ENCODE measurements around the gene COL1A2.

The COL1A2 gene

DNA sequence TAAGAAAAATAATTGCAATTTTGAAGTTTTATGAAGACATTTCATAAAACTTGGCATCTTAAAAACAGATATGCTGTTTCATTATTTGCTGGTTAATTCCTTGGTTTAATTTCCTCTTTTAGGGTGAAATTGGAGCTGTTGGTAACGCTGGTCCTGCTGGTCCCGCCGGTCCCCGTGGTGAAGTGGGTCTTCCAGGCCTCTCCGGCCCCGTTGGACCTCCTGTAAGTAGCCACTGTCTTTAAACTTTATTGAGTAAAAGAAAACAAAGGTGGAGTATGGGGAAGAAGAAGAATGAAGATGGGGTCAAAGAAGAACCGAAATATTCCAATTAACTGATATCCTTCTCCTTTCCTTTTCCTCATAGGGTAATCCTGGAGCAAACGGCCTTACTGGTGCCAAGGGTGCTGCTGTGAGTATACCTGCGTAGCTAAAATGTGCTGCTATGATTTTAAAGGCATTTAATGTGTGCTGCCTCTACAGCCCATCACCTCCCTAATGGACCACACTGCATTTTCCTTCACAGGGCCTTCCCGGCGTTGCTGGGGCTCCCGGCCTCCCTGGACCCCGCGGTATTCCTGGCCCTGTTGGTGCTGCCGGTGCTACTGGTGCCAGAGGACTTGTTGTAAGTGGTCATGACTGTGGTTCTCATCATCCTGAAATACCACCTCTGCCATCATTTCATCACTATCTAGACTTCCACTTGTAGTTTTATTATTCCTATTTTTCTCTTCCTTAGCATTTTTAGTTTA lies 14.7 kb downstream of the COL1A2 start:
- H3K27ac ChIP-seq: no peak overlapping the region
- no peak for TF ChIP-seq ZFX (IDR thresholded peaks at IDR 0.05)
- TF ChIP-seq, protein P1, sequence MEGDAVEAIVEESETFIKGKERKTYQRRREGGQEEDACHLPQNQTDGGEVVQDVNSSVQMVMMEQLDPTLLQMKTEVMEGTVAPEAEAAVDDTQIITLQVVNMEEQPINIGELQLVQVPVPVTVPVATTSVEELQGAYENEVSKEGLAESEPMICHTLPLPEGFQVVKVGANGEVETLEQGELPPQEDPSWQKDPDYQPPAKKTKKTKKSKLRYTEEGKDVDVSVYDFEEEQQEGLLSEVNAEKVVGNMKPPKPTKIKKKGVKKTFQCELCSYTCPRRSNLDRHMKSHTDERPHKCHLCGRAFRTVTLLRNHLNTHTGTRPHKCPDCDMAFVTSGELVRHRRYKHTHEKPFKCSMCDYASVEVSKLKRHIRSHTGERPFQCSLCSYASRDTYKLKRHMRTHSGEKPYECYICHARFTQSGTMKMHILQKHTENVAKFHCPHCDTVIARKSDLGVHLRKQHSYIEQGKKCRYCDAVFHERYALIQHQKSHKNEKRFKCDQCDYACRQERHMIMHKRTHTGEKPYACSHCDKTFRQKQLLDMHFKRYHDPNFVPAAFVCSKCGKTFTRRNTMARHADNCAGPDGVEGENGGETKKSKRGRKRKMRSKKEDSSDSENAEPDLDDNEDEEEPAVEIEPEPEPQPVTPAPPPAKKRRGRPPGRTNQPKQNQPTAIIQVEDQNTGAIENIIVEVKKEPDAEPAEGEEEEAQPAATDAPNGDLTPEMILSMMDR (conservative IDR thresholded peaks at IDR 0.05): no peak

DNA sequence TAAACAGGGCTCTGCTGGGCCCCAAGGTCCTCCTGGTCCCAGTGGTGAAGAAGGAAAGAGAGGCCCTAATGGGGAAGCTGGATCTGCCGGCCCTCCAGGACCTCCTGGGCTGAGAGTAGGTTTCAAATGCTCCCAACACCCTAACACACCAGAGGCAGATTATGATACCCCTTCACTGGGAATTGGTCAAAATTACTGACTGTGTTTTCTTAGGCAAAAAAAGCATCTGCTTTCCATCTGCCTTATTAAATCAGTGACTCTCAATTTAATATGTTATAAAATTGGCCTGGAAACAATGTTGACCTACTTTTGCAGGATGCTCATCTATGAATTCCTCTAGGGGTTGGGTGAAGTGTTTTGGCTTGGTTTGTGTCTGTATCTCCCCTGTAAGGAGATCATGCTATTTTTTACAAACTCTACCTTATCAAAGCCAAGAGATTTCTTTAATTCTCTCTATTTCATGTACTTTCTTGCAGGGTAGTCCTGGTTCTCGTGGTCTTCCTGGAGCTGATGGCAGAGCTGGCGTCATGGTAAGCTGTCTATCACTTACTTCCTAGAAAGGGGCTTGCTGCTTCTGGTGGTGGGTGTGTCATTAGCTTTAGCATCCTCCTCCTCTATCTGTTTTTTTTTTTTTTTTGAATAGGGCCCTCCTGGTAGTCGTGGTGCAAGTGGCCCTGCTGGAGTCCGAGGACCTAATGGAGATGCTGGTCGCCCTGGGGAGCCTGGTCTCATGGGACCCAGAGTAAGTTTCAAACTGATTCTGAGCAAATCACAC lies 15.9 kb downstream of the COL1A2 start:
- H3K27ac ChIP-seq: no peak overlapping the region
- TF ChIP-seq, protein P1 (conservative IDR thresholded peaks at IDR 0.05): no peak

DNA sequence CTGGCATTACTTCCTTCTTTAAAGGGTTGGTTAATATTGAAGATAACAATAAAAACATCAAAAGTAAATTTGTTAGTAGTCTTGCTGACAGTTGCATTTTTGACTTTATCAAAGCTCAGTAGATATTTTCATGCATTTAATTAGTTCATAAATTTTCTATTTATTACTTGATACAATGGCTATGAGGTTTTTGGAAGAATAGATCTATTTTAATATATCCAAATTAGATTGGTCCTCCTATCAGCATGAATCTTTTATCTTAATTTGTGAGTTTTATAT lies 16.4 kb downstream of the COL1A2 start:
- no peak overlapping the region for H3K27ac ChIP-seq
- TF ChIP-seq, protein P1 (conservative IDR thresholded peaks at IDR 0.05): no peak
- no peak for TF ChIP-seq ZFX (IDR thresholded peaks at IDR 0.05)

- H3K27ac ChIP-seq: no peak overlapping the region
- TF ChIP-seq, protein P1 (conservative IDR thresholded peaks at IDR 0.05): no peak
- TF ChIP-seq ZFX (IDR thresholded peaks at IDR 0.05): no peak
These were observed 18.1 kb downstream of the COL1A2 start for GRCh38 chr7:94412762-94413322.

DNA sequence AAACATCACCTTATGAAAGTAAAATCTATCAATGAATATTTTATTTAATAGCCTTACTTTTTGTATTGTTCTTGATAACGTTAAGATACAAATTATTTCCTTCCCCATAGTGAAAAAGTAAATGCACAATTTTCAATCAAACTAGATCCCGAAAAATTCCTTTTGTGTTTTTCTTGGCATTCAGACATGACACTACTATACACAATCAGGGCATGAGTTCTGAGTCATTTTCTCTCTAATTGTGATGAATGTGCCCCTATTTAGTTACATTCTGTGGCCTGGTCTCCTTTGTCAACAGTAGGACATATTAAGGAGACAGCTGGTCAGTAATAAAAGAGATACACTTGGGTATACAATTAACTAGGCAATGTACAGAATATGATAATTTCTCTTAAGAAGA lies 19.8 kb downstream of the COL1A2 start:
- no peak overlapping the region for H3K27ac ChIP-seq
- TF ChIP-seq ZFX (IDR thresholded peaks at IDR 0.05): no peak
- TF ChIP-seq, protein P1 (conservative IDR thresholded peaks at IDR 0.05): no peak

DNA sequence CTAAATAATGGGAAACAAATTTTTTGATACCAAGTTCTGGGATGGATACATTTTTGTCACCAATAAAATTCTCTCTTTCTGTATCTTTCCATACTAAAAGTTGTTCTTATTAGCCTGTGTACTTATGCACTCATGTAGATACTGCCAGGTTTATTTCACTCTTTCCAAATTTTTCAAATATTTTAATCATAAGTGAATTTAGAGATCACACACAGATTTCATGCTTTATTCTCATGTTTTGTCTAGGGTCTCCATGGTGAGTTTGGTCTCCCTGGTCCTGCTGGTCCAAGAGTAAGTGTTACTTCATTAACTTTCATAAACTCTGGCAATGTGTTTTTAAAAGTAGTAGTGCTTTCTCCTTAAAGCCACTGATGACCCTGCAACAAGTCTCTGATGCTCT lies 20.3 kb downstream of the COL1A2 start:
- H3K27ac ChIP-seq: no peak overlapping the region
- TF ChIP-seq, protein P1 (conservative IDR thresholded peaks at IDR 0.05): no peak
- no peak for TF ChIP-seq ZFX (IDR thresholded peaks at IDR 0.05)

GRCh38 chr7:94417306-94417705 lies 22.6 kb downstream of the COL1A2 start:
- TF ChIP-seq, protein P1 (conservative IDR thresholded peaks at IDR 0.05): no peak
- no peak for TF ChIP-seq ZFX (IDR thresholded peaks at IDR 0.05)
- no peak overlapping the region for H3K27ac ChIP-seq
